ENCODE results near the gene SCGN.

Gene SCGN

DNA sequence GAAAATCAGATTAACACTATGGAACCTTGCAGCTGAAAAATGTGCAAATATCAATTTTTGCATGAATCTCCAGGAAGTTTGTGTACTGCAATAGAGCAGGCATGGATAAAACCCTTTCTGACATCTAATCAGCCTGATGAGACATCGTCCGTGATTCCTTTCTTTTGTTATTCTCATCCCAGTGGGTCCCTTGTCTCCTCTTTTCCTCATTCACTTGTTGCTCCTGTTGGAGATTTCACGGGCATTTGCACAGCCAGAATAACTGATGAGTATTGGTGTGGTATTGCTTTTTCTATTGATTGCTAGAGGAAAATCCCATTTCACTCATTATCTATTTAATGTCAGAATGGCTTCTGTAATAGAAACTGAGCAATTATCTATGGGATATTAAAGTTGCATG, 39.9 kb downstream of the SCGN start:
- no peak for DNase-seq

DNA sequence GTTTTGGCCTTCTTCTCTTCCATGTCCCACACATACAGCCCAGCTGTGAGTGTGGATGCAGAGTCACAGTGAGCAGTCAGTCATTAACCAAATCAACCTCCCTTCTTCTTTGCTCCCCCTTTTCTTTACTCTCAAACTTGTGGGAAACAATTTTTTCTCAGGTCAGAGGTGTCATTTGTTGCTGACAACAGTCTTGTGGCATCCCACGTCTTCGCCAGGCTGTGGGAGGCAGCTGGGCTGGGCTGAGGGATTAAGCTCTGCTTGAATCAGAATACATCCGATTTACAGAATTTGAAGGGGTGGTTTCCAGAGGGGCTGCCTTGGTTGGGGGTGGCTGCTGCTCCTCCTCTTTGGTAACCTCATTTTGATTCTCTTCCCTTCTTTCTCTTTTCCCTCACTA, 40.5 kb downstream of the SCGN start:
- no peak for DNase-seq

DNA sequence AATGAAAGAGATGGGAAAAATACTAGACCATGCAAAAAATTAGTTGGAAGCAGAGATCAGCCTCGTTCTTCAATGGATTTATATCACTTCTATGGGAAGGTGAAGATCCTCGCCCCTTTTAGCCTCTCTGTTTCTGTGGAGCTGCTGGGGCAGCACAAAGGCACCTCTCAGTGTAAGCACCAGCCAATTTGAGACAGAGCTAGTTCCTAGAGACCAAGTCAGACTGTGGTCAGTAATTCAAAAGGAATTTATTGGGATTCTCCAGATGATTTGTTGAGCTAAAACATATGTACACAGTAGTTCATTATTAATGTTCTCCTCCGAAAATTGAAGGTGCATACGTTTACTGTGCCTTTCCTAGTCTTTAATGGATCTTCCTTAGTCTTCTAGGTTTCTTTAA, 42.4 kb downstream of the SCGN start:
- DNase-seq: no peak

DNA sequence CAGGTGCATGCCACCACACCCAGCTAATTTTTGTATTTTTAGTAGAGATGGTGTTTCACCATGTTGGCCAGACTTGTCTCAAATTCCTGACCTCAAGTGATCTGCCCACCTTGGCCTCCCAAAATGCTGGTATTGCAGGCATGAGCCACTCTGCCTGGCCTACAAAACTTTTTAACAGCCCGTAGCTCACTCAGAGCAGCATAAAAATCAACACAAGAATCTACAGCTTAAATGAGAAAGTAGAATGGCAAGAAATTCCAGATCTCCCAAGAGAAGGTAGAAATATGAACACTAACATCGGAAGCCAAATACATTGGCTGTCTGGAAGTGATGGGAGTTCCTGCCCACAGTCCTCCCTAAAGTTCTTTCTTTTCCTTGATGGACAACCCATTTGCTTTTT, 43.7 kb downstream of the SCGN start:
- DNase-seq: no peak

DNA sequence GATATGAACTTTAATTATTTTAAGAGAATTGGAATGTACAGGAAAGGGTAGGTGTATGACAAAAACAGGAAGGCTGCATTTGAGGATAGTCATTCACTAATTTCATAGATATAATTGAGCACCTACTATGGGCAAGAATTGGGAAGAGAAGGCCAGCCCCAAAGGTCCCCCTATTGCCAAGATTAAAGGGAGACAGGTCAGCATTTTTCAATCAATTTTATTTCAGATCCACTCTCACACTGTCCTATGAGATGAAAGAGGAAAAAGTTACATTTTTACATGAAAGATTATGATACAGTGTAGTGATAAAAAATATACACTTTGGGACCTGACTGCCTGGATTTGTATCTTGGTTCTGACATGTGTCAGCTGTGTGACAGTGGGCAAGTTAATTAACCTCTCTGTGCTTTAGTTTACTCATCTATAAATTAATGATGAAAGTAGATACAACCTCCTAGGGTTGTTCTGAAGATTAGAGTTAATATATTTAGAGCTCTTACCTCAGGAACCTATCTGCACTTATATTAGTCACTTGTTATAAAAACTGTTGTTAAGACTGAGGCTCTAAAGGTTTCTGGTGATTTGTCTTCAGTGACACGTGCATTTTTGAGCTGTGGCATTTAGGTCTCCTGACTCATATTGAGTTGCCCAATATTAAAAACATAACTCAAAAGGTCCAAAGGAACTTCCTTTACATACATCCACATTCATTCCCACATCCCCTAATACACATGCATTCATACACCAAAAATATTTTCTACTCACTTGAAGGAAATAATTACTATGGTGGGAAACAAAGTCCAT, 45.7 kb downstream of the SCGN start:
- DNase-seq: no peak

DNA sequence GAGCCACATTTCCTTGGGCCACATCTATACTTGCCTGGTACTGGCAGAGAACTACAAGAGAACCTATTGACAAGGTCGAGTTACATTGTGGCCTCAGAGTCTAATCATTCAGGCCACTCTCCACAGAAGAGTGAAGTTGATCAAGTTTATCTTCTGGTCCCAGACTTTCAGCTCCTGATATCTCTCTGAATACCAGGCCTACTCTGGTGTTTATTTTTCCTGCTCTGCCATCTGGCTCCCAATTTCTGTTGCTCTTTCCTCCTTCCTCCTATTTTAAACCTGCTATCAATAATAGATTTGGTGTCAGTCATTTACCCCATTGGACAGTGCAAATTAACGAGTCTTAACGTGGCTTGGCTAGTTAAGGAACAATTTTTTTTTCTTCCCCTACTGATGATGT, 46.6 kb downstream of the SCGN start:
- DNase-seq: no peak

DNA sequence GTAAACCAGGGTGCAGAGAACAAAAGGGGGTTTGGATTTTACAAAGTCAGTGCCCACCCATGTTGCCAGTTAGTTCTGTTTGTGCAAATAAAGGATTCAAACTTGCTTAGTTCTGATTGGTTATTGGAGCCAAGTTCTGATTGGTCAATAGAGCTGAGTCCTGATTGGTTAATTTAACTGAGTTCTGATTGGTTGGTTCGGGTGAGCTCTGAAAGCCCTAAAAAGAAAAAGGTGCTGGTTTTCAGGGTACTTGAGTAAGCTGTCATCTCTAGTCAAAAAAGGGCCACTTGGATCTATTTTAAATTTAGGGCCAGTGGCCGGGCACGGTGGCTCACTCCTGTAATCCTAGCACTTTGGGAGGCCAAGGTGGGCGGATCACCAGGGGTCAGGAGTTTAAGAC, 47.6 kb downstream of the SCGN start:
- DNase-seq: no peak

DNA sequence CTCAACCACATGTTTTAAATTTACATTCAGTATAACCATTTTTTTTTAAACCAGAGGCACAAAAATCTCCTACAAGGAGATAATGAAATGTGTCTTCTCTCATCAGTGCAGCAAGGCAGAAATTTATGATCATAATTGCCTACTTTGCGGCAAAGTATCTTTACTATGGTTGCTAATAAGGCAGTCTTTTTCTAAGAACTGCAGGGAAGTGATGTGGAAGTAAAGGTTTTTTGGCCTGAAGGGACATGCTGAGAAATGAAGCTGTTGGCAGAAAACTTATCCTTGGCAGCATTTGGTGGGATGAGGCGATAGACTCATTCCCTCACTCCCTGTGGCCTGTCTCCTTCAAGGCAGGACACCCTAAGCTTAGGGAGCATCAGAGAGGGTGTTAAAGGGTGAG, 48.7 kb downstream of the SCGN start:
- no peak for DNase-seq

DNA sequence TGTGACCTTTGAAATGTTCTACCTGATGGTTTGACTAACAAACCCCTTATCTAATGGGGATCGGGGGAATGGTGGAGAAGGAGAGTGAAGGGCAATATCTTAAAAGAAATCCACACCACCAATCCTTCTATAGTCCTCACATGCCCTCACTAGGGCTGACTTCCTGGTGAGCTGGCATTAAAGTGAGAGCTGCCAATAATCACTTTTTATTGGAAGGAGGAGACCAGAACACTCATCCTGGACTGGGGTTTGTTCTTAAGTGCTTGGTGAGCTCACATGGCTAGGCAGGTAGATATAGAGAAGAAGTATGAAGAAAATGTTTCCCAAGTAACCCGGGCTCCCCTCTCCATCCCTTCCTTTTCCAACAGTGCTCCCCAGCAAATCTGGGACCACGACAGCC, 49.8 kb downstream of the SCGN start:
- DNase-seq: no peak

DNA sequence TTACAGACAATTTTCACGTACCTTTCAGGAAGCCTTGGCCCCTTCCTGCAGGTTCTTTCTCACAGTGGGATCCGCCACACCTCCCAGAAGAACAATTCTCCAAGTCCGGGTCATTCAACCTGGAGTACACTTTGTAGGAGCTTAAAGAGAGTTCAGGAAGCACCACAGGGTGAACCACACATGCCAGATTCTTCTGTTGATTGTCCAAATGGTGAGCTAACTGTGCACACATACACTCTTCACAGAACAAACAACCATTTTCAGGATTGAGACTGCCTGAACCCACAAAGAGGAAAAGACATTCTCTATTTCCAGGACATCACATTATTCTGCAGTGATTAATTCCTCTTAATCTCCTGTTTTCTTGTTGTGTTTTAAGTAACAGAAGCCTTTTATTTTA, 51.0 kb downstream of the SCGN start:
- DNase-seq: no peak

DNA sequence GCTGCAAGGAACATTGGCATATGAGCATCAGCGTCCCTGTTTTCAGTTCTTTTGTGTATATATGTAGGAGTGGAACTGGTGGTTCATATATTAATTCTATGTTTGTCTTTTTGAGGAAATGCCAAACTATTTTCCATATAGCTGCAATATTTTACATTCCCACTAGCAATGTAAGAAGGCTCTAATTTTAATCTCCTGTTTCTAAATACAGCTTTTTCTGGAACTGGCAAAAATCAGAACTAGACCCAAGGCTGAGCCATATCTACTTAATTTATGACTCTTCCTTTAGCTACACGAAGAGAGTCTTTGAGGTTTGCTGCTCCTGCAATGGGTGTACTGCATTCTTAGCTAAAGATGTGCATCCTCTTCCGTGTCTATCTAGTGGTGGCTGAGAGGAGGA, 52.0 kb downstream of the SCGN start:
- DNase-seq: no peak

DNA sequence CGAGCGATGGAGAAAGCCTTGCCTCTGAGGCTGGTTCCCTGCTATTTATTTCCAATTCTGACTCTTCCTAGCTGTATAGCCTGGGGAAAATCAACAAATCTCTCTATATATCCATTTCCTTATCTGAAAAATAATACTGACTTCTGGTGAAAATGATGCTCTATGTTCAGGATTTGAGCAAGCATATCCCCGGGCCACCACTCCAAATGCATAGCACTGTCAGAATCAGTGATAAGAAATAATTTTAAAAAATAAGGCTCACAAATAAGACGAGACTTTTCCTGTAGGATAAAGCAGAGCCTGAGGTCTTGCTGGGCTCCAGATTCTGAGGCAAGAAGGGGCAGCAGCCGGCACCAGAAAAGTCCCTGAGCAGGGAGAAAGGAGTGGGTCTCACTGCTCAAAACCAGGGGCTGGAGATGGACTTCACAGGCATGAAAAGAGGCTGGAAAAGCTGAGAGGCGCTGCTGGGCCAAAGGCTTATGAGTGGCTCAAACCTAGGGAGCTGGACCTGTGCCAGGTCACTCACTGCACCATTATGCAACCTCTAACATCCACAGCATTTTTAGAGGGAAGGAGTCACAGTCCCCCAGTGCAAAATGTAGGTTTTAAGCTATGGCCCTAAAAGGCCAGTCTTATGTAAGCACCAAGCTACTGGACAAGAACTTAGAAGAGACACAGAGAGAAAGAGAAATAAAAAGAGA, 54.4 kb downstream of the SCGN start:
- no peak for DNase-seq

DNA sequence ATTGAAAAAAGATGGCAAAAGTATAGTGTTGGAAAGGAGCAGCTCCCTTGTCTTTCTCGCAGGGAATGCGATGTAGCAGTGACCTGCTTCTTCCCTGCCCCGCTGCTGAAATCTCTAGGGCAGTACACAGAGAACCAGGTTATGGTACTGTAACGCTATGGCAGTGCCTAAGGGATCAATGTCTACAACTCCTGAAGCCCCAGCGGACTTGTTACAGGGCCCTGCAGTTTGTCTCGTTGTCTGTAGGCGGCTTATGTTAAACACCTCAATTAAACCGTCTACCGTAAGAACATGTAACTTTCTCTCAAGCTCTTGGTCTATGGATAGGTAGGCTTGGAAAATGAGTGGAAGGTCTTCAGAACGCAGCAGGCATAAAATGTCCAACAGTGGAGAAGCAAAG, 57.7 kb downstream of the SCGN start:
- no peak for DNase-seq

DNA sequence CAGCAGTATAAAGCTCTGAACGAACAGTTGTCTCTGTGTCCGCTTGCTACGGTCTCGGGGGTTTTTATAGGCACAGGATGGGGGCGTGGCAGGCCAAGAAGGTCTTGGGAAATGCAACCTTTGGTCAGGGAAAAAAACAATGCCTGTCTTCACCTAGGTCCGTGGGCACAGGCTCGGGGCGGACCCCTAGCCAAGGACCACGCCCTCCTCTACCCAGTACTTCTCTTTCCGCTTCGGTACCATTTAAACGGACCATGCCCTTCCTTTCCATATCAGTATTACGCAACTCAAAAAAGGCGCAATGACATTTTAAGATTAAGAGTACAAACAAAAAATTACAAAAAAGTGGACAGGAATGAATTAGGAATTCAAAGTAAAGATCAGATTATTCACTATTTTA, 58.3 kb downstream of the SCGN start:
- DNase-seq: no peak

DNA sequence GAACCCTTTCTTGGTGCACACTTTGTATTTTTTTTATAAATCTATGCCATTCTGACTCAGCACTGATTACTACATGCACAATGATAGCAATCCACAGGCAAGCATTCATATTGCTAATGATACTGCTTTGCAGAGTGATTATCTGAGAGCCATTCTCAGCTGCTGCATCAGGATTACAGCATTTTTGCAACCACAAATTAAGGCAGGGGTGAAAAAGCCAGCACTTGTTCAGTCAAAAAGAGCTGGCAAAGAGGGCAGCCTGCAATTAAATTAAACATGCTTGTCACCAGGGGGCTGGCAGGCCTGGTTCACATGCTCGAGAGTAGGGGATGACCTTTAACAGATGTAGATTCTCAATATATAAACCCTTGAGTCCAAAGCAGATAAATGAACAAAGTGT, 61.8 kb downstream of the SCGN start:
- no peak for DNase-seq

DNA sequence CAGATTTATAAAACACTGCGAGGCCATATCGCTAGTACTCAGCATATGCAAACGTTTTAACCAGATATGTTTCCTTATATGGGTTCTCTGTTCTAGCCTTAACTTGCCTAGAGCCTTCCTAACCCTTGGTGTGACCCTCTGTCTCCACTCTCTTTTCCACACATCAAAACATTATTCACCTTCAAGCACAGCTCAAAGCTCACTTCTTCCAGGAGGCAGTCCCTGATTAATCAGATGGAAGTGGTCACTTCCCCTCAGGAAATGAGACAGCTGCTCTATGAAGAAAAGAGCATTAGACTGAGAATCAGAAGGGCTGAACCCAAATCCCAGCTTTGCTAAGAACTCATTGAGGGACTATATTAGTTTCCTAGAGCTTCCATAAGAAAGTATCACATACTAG, 62.8 kb downstream of the SCGN start:
- no peak for DNase-seq

DNA sequence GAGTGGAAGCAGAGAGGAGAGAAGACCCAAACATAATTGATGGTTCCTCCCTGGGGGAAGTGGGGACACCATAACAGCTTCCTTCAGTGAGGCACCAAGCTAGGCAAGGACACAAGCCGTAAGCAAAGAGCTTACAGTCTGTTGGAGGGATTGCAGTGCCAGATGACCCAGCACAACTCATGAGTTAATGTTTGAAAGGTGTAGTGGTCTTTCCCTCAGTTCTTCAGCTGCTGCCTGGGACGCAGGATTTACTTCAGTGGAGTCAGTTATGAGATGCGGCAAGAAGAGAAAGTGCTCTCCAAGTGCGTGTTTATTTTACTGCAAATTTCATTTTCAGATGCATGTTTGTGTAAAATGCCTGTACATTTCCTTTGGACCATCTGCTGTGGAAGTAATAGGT, 63.8 kb downstream of the SCGN start:
- no peak for DNase-seq

DNA sequence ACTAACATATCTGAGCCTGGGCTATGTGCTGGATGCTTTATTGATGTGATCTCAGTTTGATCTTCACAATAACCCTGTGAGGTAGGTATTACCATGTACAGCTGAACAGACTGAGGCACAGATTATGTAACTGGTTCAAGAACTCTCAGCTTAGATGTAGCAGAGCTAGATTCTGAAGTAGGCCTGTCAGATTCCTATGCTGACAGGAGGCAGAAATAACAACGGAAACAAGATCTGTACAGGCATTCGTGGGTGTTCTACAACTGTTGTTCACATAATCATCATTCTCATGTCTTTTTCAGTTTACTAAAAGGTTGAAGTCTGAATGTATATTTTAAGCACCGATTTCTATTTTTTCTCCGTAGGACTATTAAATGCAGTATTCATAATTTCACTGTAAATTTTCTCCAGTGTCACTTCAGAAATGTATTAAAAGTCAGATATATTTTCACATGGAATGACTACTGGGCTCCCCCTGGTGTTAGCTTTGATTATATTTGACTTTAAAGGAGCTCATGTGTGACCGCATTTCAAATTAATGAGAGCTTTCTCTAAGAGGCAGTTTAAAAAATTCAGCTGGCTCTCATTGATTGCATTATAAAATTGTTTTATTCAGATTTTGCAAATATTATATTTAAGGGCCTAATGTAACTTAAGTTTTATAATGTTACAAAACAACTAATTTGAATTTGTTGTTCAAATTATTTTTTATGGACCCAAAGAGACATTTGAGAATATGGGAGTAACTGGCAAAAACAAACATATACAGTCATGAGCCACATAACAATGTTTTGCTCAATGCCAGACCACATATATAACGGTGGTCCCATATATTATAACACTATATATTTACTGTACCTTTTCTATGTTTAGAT, 66.1 kb downstream of the SCGN start:
- peak; percentile 22 to 64 for DNase-seq

DNA sequence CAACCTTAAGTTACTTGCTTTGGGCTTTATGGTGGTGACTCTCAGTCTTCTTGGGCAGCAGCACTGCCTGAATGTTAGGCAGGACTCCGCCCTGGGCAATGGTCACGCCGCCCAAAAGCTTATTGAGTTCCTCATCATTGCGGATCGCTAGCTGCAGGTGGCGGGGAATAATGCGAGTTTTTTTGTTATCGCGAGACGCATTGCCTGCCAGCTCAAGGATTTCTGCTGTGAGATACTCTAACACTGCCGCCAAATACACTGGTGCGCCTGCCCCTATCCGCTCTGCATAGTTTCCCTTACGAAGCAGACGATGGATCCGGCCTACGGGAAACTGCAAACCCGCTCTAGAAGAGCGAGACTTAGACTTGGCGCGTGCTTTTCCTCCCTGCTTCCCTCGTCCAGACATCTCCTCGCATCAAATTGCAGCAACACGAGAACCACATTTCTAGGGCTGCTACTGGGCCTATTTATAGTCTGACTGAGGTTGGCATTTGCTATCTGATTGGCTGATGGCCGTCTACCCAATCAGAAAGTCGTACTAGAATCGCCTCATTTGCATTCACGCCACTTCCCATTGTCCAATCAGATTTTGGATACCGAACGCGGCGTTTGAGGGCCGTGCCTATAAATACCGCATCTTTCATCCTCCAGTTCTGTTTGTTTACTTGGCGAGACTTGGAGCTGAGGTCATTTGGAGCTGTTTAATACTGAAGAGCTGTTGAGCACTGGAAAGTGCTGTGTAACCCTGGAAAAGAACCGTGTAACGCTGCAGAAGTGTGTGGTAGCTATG, 74.3 kb downstream of the SCGN start:
- no peak for DNase-seq

DNA sequence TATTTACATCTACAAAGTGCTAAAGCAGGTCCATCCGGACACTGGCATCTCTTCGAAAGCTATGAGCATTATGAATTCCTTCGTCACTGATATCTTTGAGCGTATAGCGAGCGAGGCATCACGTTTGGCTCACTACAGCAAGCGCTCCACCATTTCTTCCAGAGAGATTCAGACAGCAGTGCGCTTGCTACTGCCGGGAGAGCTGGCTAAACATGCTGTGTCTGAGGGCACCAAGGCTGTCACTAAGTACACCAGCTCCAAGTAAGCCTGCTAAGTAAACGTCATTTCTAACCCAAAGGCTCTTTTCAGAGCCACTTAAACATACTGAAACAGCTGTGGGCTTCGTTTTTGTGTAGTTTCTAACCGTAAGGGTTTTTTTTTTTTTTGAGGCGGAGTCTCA, 75.0 kb downstream of the SCGN start:
- DNase-seq: no peak

DNA sequence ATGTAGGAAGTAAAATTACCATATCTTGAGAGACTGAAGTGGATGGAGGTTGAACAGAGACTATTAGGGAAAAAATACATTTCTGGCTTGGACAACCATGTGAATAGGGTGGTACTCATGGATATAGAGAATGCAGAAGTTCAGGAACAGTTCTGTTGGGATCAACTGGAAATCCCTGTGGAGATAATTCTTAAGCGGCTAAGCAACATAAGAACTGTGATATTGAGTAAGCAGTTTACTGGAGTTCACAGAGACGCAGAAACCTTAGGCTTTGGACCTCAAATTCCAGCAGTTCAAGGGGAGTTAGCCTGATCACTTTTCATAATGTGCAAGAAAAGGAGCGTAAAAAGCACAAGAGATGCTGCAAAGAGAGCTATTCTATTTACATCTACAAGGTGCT, 78.9 kb downstream of the SCGN start:
- DNase-seq: no peak

DNA sequence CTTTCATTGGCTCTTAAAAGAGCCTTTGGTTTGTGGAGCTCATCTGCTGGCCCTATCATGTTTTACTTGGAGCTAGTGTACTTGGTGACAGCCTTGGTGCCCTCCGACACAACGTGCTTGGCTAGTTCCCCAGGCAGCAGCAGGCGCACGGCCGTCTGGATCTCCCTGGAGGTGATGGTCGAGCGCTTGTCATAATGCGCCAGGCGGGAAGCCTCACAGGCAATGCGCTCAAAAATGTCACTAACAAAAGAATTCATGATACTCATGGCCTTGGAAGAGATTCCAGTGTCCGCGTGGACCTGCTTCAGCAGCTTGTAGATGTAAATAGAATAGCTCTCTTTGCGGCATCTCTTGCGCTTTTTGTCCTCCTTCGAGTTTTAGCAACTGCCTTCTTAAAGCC, 79.7 kb downstream of the SCGN start:
- no peak for DNase-seq

All from Kasumi-1 (cell line).